SK-N-SH (cell line): ENCODE data around the gene SLC20A1. TPM values are rescaled to one million over a fixed set of nuclear protein-coding genes. Genes with fewer than 3 reads are reported as not detected.

ENCODE experiments used
- CTCF ChIA-PET: fragments of 300-600, 350-600 bp; formaldehyde crosslinking; extraction: SDS; loops from one replicate; lab custom pipeline; 2021; lab: Yijun Ruan, JAX
- POLR2A ChIA-PET: fragments of 350-600 bp; sonication (Branson Sonifier 250); formaldehyde crosslinking; extraction: SDS; loops from one replicate; lab custom pipeline; 2020; ENCODE audit warnings: antibody characterized with exemption, inconsistent platforms; lab: Yijun Ruan, JAX
- DNase-seq: peaks from one replicate; pipeline ENCODE4 v3.0.0; 2012
- H2AFZ ChIP-seq: fragments of 200-600 bp; sonication (generic); 2 replicates; pipeline ENCODE4 v1.8.1; 2016; ENCODE audit warnings: antibody characterized with exemption, mild to moderate bottlenecking, low read depth
- H3F3A ChIP-seq: fragments of 200-600 bp; sonication (generic); replicated peaks from 2 replicates; pipeline ENCODE3; 2016; ENCODE audit warnings: antibody characterized with exemption, mild to moderate bottlenecking; ENCODE audit not compliant: insufficient read depth
- H3K27ac ChIP-seq, 2 experiments: fragments of 200-500 bp in 1 of 2; fragments of 200-600 bp in 1 of 2; sonication (Bioruptor generic) in 1 of 2; sonication (generic), shearing (Covaris generic) in 1 of 2; 2 replicates each; pipeline versions ENCODE4 v1.5.1 to v1.6.1; 2014 to 2016; ENCODE audit warnings: low read depth in 2 of 2, inconsistent platforms in 1 of 2, low read length in 1 of 2, mild to moderate bottlenecking in 1 of 2, mixed read lengths in 1 of 2
- H3K27me3 ChIP-seq: fragments of 200-600 bp; sonication (generic), shearing (Covaris generic); 2 replicates; pipeline ENCODE4 v1.6.1; 2016; ENCODE audit warnings: mixed run types; ENCODE audit not compliant: insufficient read depth
- H3K36me3 ChIP-seq, 2 experiments: fragments of 200-500 bp in 1 of 2; fragments of 200-600 bp in 1 of 2; sonication (Bioruptor generic) in 1 of 2; sonication (generic) in 1 of 2; replicated peaks in 1 of 2; 2 replicates each; pipeline versions ENCODE3 to v1.5.1; 2014 to 2016; ENCODE audit warnings: low read length in 1 of 2, mild to moderate bottlenecking in 1 of 2; ENCODE audit not compliant: insufficient read depth in 2 of 2, control insufficient read depth in 1 of 2
- H3K4me1 ChIP-seq, 2 experiments: fragments of 200-500 bp in 1 of 2; fragments of 200-600 bp in 1 of 2; sonication (Bioruptor generic) in 1 of 2; sonication (generic), shearing (Covaris generic) in 1 of 2; 2 replicates each; pipeline versions ENCODE4 v1.5.1 to v1.6.1; 2014 to 2016; ENCODE audit warnings: low read depth in 1 of 2, low read length in 1 of 2, mixed run types in 1 of 2; ENCODE audit not compliant: insufficient read depth in 2 of 2, control insufficient read depth in 1 of 2
- H3K4me2 ChIP-seq: fragments of 200-600 bp; sonication (generic), shearing (Covaris generic); 2 replicates; pipeline ENCODE4 v1.6.1; 2017; ENCODE audit warnings: mixed run types
- H3K4me3 ChIP-seq, 2 experiments: fragments of 200-500 bp in 1 of 2; fragments of 200-600 bp in 1 of 2; sonication (Bioruptor generic) in 1 of 2; sonication (generic), shearing (Covaris generic) in 1 of 2; 2 replicates each; pipeline versions ENCODE4 v1.5.1 to v1.8.1; 2014 to 2016; ENCODE audit warnings: low read depth in 2 of 2, inconsistent platforms in 1 of 2, low read length in 1 of 2, mild to moderate bottlenecking in 1 of 2, mixed read lengths in 1 of 2, moderate library complexity in 1 of 2
- H3K79me2 ChIP-seq: fragments of 200-600 bp; sonication (generic); 2 replicates; pipeline ENCODE4 v1.8.1; 2017; ENCODE audit warnings: mild to moderate bottlenecking; ENCODE audit not compliant: insufficient read depth
- H3K9ac ChIP-seq: fragments of 200-600 bp; sonication (generic); 2 replicates; pipeline ENCODE4 v1.6.1; 2017; ENCODE audit warnings: mixed run types
- H3K9me2 ChIP-seq: fragments of 200-600 bp; sonication (generic); 2 replicates; pipeline ENCODE4 v1.6.1; 2017; ENCODE audit warnings: mixed run types
- H3K9me3 ChIP-seq: fragments of 200-600 bp; sonication (generic); 2 replicates; pipeline ENCODE4 v1.6.1; 2017; ENCODE audit warnings: mixed run types, mild to moderate bottlenecking, moderate library complexity
- H4K20me1 ChIP-seq: fragments of 200-600 bp; sonication (generic); 2 replicates; pipeline ENCODE4 v1.6.1; 2017; ENCODE audit warnings: mild to moderate bottlenecking, mixed run types; ENCODE audit not compliant: insufficient read depth
- CTCF ChIP-seq: fragments of 200-600 bp; sonication (generic); IDR thresholded peaks from 2 replicates; pipeline ENCODE4 v1.6.1; 2017; ENCODE audit warnings: antibody characterized with exemption, mild to moderate bottlenecking, moderate library complexity
- ELF1 ChIP-seq: IDR thresholded peaks from 2 replicates; pipeline ENCODE4 v1.4.0; 2012
- FOSL2 ChIP-seq: IDR thresholded peaks from 2 replicates; pipeline ENCODE4 v1.4.0; 2012; ENCODE audit warnings: low read depth, mild to moderate bottlenecking, moderate library complexity, borderline replicate concordance
- IRF3 ChIP-seq: fragments of 150-350 bp; IDR thresholded peaks from 2 replicates; pipeline ENCODE4 v1.6.1; 2016; ENCODE audit warnings: mild to moderate bottlenecking, low read depth, low read length
- JUND ChIP-seq: IDR thresholded peaks from 2 replicates; pipeline ENCODE4 v1.4.0; 2012
- MEF2A ChIP-seq: IDR thresholded peaks from 2 replicates; pipeline ENCODE4 v1.4.0; 2012; ENCODE audit warnings: low read depth, borderline replicate concordance
- NFIC ChIP-seq: IDR thresholded peaks from 2 replicates; pipeline ENCODE4 v1.4.0; 2012; ENCODE audit warnings: borderline replicate concordance
- NRF1 ChIP-seq: IDR thresholded peaks from 2 replicates; pipeline ENCODE4 v1.6.1; 2012; ENCODE audit warnings: low read depth, mild to moderate bottlenecking, low read length
- PBX3 ChIP-seq: IDR thresholded peaks from 2 replicates; pipeline ENCODE4; 2012
- RFX5 ChIP-seq: IDR thresholded peaks from 2 replicates; pipeline ENCODE4 v1.6.1; 2012; ENCODE audit warnings: mild to moderate bottlenecking, improper control_type of control experiment, low read length
- SIN3A ChIP-seq: IDR thresholded peaks from 2 replicates; pipeline ENCODE4 v1.6.1; 2012; ENCODE audit warnings: low read depth, mild to moderate bottlenecking, low read length, moderate library complexity, borderline replicate concordance
- SMC3 ChIP-seq: IDR thresholded peaks from 2 replicates; pipeline ENCODE4 v1.6.1; 2012; ENCODE audit warnings: low read depth, low read length, improper control_type of control experiment
- TAF1 ChIP-seq: IDR thresholded peaks from 2 replicates; pipeline ENCODE4 v1.6.1; 2012; ENCODE audit warnings: low read depth, mild to moderate bottlenecking, low read length, moderate library complexity, borderline replicate concordance
- TCF12 ChIP-seq: IDR thresholded peaks from 2 replicates; pipeline ENCODE4 v1.4.0; 2012
- USF1 ChIP-seq: IDR thresholded peaks from 2 replicates; pipeline ENCODE4 v1.4.0; 2012; ENCODE audit warnings: low read depth, borderline replicate concordance
- WGBS: methylation state at CpG from one replicate; pipeline ENCODE4 v1.1.6; 2017; ENCODE audit warnings: low lambda C conversion rate; 5-methylcytosine and 5-hydroxymethylcytosine counted together
- polyA plus RNA-seq, 3 experiments: library from polyadenylated mRNA; depleted of rRNA; stranded (reverse); fragments of >200 nt; gene quantifications; 2 replicates each; pipeline ENCODE4 v1.2.3, GENCODE V29; 2012
- TF ChIP-seq, protein P1 (sequence below): IDR thresholded peaks from 2 replicates; pipeline ENCODE4 v1.4.0; 2012; ENCODE audit warnings: low read depth, borderline replicate concordance
- TF ChIP-seq, protein P2 (sequence below): fragments of 150-350 bp; IDR thresholded peaks from 2 replicates; pipeline ENCODE4 v1.6.1; 2017; ENCODE audit warnings: antibody characterized with exemption, low read length, low read depth, borderline replicate concordance
- TF ChIP-seq, protein P3 (sequence below): IDR thresholded peaks from 2 replicates; pipeline ENCODE4 v1.4.0; 2012; ENCODE audit warnings: low read depth

Gene SLC20A1
- polyA plus RNA-seq, 1 of the 3 experiments (the other 2 are of a cell fraction): 56.3 TPM

DNA sequence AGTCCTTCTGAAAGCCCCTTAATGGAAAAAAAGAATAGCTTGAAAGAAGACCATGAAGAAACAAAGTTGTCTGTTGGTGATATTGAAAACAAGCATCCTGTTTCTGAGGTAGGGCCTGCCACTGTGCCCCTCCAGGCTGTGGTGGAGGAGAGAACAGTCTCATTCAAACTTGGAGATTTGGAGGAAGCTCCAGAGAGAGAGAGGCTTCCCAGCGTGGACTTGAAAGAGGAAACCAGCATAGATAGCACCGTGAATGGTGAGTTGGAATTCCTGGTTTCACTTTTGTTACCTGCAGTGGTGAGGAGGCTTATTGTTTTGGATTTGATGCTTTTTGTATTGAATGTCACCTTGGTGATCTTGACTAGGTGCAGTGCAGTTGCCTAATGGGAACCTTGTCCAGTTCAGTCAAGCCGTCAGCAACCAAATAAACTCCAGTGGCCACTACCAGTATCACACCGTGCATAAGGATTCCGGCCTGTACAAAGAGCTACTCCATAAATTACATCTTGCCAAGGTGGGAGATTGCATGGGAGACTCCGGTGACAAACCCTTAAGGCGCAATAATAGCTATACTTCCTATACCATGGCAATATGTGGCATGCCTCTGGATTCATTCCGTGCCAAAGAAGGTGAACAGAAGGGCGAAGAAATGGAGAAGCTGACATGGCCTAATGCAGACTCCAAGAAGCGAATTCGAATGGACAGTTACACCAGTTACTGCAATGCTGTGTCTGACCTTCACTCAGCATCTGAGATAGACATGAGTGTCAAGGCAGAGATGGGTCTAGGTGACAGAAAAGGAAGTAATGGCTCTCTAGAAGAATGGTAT, 13.3 kb downstream of the SLC20A1 start:
- ChIA-PET POLR2A (interaction anchor here (1.5 kb wide), 1 partner anchor 13 kb away, joined by 4 read pairs; the partner anchor contains the start of gene SLC20A1), CTCF (interaction anchor here (0.9 to 4.3 kb wide), 8 partner anchors 8 to 68 kb away, joined by 3 to 16 read pairs (median 4); no protein-coding TSS in a partner anchor)
- Histone ChIP-seq H4K20me1 (peaks cover 42% of the 10 kb centered on the region), H3K9me3 (no peaks in the 10 kb centered on the region), H3K9me2 (no peaks in the 10 kb centered on the region), H3F3A (peaks cover 65% of the 10 kb centered on the region), H3K9ac (no peak overlapping the region), H3K79me2 (peaks cover 69% of the 10 kb centered on the region), H3K27me3 (no peaks in the 10 kb centered on the region), H3K36me3 (peaks cover 79 to 90% of the 10 kb centered on the region in 2 experiments), H3K4me3 (no peak overlapping the region), H3K4me2 (no peak overlapping the region), H3K27ac (no peak overlapping the region), H2AFZ (no peak overlapping the region), H3K4me1 (no peaks in the 10 kb centered on the region; a peak in 2 of 4 replicates)
- TF ChIP-seq MEF2A (no peak), ELF1 (no peak), FOSL2 (no peak), TCF12 (no peak), NRF1 (no peak), RFX5 (no peak), IRF3 (no peak), NFIC (no peak), USF1 (no peak), PBX3 (no peak), CTCF (no peak), SIN3A (no peak), TAF1 (no peak), JUND (no peak), SMC3 (no peak)
- TF ChIP-seq, protein P1, sequence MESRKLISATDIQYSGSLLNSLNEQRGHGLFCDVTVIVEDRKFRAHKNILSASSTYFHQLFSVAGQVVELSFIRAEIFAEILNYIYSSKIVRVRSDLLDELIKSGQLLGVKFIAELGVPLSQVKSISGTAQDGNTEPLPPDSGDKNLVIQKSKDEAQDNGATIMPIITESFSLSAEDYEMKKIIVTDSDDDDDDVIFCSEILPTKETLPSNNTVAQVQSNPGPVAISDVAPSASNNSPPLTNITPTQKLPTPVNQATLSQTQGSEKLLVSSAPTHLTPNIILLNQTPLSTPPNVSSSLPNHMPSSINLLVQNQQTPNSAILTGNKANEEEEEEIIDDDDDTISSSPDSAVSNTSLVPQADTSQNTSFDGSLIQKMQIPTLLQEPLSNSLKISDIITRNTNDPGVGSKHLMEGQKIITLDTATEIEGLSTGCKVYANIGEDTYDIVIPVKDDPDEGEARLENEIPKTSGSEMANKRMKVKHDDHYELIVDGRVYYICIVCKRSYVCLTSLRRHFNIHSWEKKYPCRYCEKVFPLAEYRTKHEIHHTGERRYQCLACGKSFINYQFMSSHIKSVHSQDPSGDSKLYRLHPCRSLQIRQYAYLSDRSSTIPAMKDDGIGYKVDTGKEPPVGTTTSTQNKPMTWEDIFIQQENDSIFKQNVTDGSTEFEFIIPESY: no peak
- TF ChIP-seq, protein P2, sequence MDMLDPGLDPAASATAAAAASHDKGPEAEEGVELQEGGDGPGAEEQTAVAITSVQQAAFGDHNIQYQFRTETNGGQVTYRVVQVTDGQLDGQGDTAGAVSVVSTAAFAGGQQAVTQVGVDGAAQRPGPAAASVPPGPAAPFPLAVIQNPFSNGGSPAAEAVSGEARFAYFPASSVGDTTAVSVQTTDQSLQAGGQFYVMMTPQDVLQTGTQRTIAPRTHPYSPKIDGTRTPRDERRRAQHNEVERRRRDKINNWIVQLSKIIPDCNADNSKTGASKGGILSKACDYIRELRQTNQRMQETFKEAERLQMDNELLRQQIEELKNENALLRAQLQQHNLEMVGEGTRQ: no peak
- TF ChIP-seq, protein P3, sequence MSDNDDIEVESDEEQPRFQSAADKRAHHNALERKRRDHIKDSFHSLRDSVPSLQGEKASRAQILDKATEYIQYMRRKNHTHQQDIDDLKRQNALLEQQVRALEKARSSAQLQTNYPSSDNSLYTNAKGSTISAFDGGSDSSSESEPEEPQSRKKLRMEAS: no peak
- WGBS: 96% methylated on average over 11 of the region's 11 CpGs
- no peak for DNase-seq
